Measurements from ENCODE around the gene NDUFS5. TPM values are rescaled to one million over a fixed set of nuclear protein-coding genes. Genes with fewer than 3 reads are reported as not detected.

Gene NDUFS5
- total and polyA plus RNA-seq, 4 donors = 149 to 1,134 (median 354) TPM

DNA sequence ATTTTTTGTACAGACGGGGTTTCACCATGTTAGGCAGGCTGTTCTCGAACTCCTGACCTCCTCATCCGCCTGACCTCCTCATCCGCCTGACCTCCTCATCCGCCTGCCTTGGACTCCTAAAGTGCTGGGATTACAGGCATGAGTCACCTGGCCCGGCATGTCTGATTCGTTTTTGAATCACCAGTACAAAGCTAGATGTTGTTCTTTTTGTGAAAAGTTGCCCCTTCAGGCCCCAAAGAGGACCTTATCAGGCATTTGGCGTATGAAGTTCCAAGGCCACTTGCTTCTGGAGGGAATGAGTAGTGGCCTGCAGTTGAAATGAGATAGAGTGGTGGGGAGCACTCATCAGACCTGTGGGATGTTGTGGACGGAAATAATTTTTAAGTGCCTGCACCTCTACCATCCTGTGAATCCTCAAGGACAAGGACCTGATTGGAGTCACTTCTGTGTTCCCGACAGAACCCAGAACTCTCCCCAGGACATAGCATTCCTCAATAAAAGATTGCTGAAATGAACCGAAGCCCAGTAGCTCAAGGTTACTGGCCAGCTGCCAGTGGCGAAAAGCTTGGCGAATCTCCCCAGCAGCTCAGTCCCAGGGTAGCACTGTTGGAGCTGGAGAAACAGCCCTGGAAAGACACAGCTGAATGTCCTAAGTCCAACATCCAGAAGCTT is 50.1 kb downstream of the NDUFS5 start:
- H3K27ac ChIP-seq (ENCODE audit: low read depth in 1 of 2, low read length in 1 of 2) = peak overlapping the region in 1 of 2 donors; percentile 4
- ATAC-seq (ENCODE audit: insufficient read depth, low FRiP score) (no peak), DNase-seq (peak; percentile 65 to 85 (median 79))
- no peaks in the 10 kb centered on the region for H3K27me3 ChIP-seq (ENCODE audit: control insufficient read depth in 3 of 3, insufficient read depth in 3 of 3, low read length in 2 of 3)
- H3K9ac ChIP-seq (ENCODE audit: insufficient read depth in 1 of 2, low read length in 2 of 2) = peak overlapping the region in 1 of 2 donors; percentile 42
- H3K4me3 ChIP-seq = no peak overlapping the region
- H3K36me3 ChIP-seq (ENCODE audit: control insufficient read depth in 4 of 4, insufficient read depth in 4 of 4, low read length in 4 of 4) = no peaks in the 10 kb centered on the region
- no peaks in the 10 kb centered on the region for H3K9me3 ChIP-seq (ENCODE audit: control insufficient read depth in 4 of 4, insufficient read depth in 3 of 4, low read length in 3 of 4)
- TF ChIP-seq, protein P1, sequence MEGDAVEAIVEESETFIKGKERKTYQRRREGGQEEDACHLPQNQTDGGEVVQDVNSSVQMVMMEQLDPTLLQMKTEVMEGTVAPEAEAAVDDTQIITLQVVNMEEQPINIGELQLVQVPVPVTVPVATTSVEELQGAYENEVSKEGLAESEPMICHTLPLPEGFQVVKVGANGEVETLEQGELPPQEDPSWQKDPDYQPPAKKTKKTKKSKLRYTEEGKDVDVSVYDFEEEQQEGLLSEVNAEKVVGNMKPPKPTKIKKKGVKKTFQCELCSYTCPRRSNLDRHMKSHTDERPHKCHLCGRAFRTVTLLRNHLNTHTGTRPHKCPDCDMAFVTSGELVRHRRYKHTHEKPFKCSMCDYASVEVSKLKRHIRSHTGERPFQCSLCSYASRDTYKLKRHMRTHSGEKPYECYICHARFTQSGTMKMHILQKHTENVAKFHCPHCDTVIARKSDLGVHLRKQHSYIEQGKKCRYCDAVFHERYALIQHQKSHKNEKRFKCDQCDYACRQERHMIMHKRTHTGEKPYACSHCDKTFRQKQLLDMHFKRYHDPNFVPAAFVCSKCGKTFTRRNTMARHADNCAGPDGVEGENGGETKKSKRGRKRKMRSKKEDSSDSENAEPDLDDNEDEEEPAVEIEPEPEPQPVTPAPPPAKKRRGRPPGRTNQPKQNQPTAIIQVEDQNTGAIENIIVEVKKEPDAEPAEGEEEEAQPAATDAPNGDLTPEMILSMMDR (IDR thresholded peaks at IDR 0.05; ENCODE audit: control extremely low read depth, extremely low read depth) = no peak
- 78 to 82% methylated on average over 13 of the region's 13 CpGs for WGBS, 2 donors
- peaks cover 0 to 9% (median 0%) of the 10 kb centered on the region in 5 donors for H3K4me1 ChIP-seq (ENCODE audit: control insufficient read depth in 5 of 5, insufficient read depth in 5 of 5, low read length in 5 of 5)

DNA sequence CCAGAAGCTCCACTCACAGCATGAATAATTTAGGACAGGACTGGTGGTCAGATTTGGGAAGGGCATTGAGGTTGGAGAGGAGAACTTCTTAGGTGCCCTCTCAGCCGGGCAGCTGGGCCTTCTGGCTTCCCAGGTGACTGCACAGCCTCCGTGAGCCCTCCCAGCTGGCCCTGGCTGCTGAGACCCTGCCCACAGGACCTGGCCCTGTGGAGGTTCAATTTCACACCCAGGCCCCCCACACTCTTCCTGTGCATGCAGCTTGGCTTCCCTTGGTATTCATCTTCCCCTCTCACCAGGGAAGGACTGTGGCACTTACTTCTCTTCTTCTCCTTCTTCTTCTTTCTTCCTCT is 50.6 kb downstream of the NDUFS5 start:
- no peak for ATAC-seq (ENCODE audit: insufficient read depth, low FRiP score)
- no peaks in the 10 kb centered on the region for H3K9me3 ChIP-seq (ENCODE audit: control insufficient read depth in 4 of 4, insufficient read depth in 3 of 4, low read length in 3 of 4)
- H3K27ac ChIP-seq (ENCODE audit: low read depth in 1 of 2, low read length in 1 of 2) = no peak overlapping the region
- peaks cover 0 to 9% (median 0%) of the 10 kb centered on the region in 5 donors for H3K4me1 ChIP-seq (ENCODE audit: control insufficient read depth in 5 of 5, insufficient read depth in 5 of 5, low read length in 5 of 5)
- no peaks in the 10 kb centered on the region for H3K36me3 ChIP-seq (ENCODE audit: control insufficient read depth in 4 of 4, insufficient read depth in 4 of 4, low read length in 4 of 4)
- 48 to 70% methylated on average over 2 of the region's 2 CpGs for WGBS, 2 donors
- peak overlapping the region in 1 of 2 donors; percentile 42 for H3K9ac ChIP-seq (ENCODE audit: insufficient read depth in 1 of 2, low read length in 2 of 2)
- DNase-seq = no peak
- no peak overlapping the region for H3K4me3 ChIP-seq
- no peaks in the 10 kb centered on the region for H3K27me3 ChIP-seq (ENCODE audit: control insufficient read depth in 3 of 3, insufficient read depth in 3 of 3, low read length in 2 of 3)
- TF ChIP-seq, protein P1 (IDR thresholded peaks at IDR 0.05; ENCODE audit: control extremely low read depth, extremely low read depth) = no peak

DNA sequence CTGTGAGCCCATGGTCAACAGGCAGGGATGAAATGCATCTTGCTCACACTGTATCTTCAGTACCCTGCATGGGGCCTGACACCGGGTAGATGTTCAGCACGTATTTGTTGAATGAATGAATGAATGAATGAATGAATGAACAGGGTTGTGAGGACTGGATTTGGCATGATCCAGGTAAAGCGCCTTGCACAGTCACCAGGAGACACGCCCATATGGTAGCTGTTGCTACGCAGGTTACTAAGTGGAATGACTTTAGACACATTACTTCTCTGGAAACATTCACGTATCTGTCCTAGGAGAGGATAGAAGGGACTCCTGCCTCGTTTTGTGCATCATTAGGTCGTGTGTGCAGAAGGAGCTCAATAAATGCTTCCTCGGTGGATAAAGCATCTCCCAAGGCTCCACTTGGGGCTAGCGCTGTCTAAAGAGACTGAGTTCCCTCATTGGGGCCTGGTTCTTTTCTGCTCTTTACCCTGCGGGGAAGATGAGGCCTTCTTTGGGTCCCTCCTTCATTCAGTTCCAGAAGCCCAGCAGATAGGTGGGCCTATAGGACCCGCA is 54.2 kb downstream of the NDUFS5 start:
- Histone ChIP-seq H3K27ac (ENCODE audit: low read depth in 1 of 2, low read length in 1 of 2) (no peak overlapping the region), H3K4me1 (ENCODE audit: control insufficient read depth in 5 of 5, insufficient read depth in 5 of 5, low read length in 5 of 5) (peaks cover 0 to 18% (median 0%) of the 10 kb centered on the region in 5 donors), H3K9me3 (ENCODE audit: control insufficient read depth in 4 of 4, insufficient read depth in 3 of 4, low read length in 3 of 4) (peaks cover 0 to 2% (median 0%) of the 10 kb centered on the region in 4 donors), H3K9ac (ENCODE audit: insufficient read depth in 1 of 2, low read length in 2 of 2) (no peak overlapping the region), H3K4me3 (no peak overlapping the region), H3K27me3 (ENCODE audit: control insufficient read depth in 3 of 3, insufficient read depth in 3 of 3, low read length in 2 of 3) (no peaks in the 10 kb centered on the region), H3K36me3 (ENCODE audit: control insufficient read depth in 4 of 4, insufficient read depth in 4 of 4, low read length in 4 of 4) (no peaks in the 10 kb centered on the region)
- TF ChIP-seq, protein P1 (IDR thresholded peaks at IDR 0.05; ENCODE audit: control extremely low read depth, extremely low read depth) = no peak
- DNase-seq (peak in 1 of 3 donors; percentile 33), ATAC-seq (ENCODE audit: insufficient read depth, low FRiP score) (no peak)
- 84 to 85% methylated on average over 12 of the region's 12 CpGs for WGBS, 2 donors

All from lung (tissue), 12 donors.